Mammary epithelial cell (primary cell): Measurements from ENCODE around the gene WDR27.

ENCODE experiments used
- CTCF ChIP-seq, 2 donors: IDR thresholded peaks in 1 of 2; conservative IDR thresholded peaks in 1 of 2; 2 replicates each; pipeline ENCODE4 v1.5.1; 2011 to 2012; ENCODE audit warnings: inconsistent platforms in 2 of 2, low read length in 2 of 2, mild to moderate bottlenecking in 2 of 2, control low read depth in 1 of 2, low read depth in 1 of 2; ENCODE audit not compliant: insufficient read depth in 1 of 2; ENCODE audit errors: extremely low read depth in 1 of 2
- EZH2 ChIP-seq: IDR thresholded peaks from 2 replicates; pipeline ENCODE4 v1.6.1; 2012; ENCODE audit warnings: low read length, inconsistent platforms, borderline replicate concordance

GRCh38 chr6:169425628-169426370 lies 276.0 kb downstream of the WDR27 start:
- TF ChIP-seq CTCF (conservative IDR thresholded peaks at IDR 0.05 in 1 of 2, IDR thresholded peaks at IDR 0.05 in 1 of 2; ENCODE audit: extremely low read depth in 1 of 2, insufficient read depth in 1 of 2, low read depth in 1 of 2, low read length in 2 of 2) (no peak), EZH2 (no peak)
